BLaER1 treated with 17β-estradiol and CSF1 and Interleukin-3, amounts not matched to agents 10 nM and 100 nM (cell line): ENCODE results near the gene EYS.

Experiments
- H3K27ac ChIP-seq, 11 experiments: shearing (Covaris generic); formaldehyde crosslinking; 2 replicates each; pipeline ENCODE4 v1.8.1; 2022
- H3K27me3 ChIP-seq, 11 experiments: shearing (Covaris generic); formaldehyde crosslinking; 2 replicates each; pipeline ENCODE4 v1.8.1; 2022
- H3K36me3 ChIP-seq, 11 experiments: shearing (Covaris generic); formaldehyde crosslinking; 2 replicates each; pipeline ENCODE4 v1.8.1; 2022
- H3K4me1 ChIP-seq, 10 experiments: shearing (Covaris generic); formaldehyde crosslinking; 2 replicates each; pipeline ENCODE4 v1.8.1; 2022
- H3K4me2 ChIP-seq, 11 experiments: shearing (Covaris generic); formaldehyde crosslinking; 2 replicates each; pipeline ENCODE4 v1.8.1; 2022
- H3K4me3 ChIP-seq, 10 experiments: shearing (Covaris generic); formaldehyde crosslinking; 2 replicates each; pipeline ENCODE4 v1.8.1; 2022
- H3K9ac ChIP-seq, 11 experiments: shearing (Covaris generic); formaldehyde crosslinking; 2 replicates each; pipeline ENCODE4 v1.8.1; 2022
- H3K9me3 ChIP-seq, 11 experiments: shearing (Covaris generic); formaldehyde crosslinking; replicated peaks in 1 of 11; 2 replicates each; pipeline ENCODE4 v1.8.1; 2022
- H4K20me1 ChIP-seq, 11 experiments: shearing (Covaris generic); formaldehyde crosslinking; 2 replicates each; pipeline ENCODE4 v1.8.1; 2022
- Cebpa-rat ChIP-seq, 11 experiments: shearing (Covaris generic); IDR thresholded peaks; 2 replicates each; pipeline ENCODE4 v1.8.1; 2022

The EYS gene

DNA sequence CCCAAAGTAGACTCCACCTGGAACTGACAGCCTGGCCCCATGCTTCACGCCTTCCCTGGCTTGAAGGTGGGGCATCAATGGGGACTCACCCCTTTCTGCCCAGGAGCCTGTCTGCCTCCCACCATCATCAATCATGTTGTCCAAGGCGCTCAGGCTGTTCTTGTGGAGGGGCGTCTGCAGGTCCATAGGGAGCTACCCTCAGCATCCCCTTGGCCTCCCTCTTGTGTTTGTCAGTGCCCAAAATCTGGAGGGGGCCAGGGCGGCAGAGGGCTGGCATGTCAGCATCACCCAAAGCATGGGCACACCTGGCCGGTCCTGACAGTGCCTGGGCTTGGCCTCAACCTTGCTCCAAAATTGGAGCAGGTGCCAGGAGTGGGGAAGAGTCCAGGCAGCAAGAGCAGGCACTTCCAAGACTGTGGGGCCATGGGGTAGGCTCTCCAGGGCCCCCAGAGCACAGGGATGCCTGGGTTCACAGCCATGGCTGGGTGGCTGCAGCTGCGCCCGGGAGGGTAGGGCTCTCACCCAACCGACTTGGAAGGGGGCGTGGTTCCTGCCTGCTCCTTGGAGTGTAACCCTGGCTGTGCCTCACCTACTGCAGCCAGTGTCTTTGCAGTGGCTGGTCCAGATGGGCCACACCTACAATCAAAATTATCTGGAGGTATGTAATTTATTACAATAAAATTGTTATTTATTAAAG is 903.4 kb downstream of the EYS start:
- no peaks in the 10 kb centered on the region for H4K20me1 ChIP-seq
- H3K4me1 ChIP-seq: no peaks in the 10 kb centered on the region
- no peak for TF ChIP-seq Cebpa-rat (IDR thresholded peaks at IDR 0.05)
- H3K9me3 ChIP-seq: peaks cover 0 to 13% (median 6%) of the 10 kb centered on the region in 11 experiments; a peak in 6 of 22 replicates
- no peak overlapping the region for H3K4me2 ChIP-seq
- no peaks in the 10 kb centered on the region for H3K27me3 ChIP-seq
- H3K4me3 ChIP-seq: no peak overlapping the region
- H3K36me3 ChIP-seq: no peaks in the 10 kb centered on the region
- no peak overlapping the region for H3K27ac ChIP-seq
- H3K9ac ChIP-seq: no peak overlapping the region

DNA sequence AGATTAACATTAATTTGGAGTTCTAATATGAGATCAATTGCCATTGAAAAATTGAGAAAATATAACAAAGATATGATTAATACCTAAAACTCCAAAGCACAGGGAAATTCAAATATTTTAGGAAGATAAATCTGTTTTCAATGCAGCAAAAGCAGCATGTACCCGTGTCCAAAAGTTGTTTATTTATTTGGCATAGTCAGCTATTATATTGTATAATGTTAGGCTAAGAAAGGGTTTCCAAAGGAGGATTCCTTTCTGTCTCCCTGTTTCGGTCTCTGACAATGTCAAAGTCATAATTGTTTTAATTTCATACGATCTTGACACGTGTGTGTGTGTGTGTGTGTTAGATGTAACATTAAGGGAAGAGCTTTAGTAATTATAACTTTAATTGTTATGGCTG is 914.5 kb downstream of the EYS start:
- H3K36me3 ChIP-seq: no peaks in the 10 kb centered on the region
- no peak overlapping the region for H3K9ac ChIP-seq
- H3K27me3 ChIP-seq: no peaks in the 10 kb centered on the region
- H3K27ac ChIP-seq: no peak overlapping the region
- no peak overlapping the region for H3K4me3 ChIP-seq
- H3K4me2 ChIP-seq: no peak overlapping the region
- TF ChIP-seq Cebpa-rat (IDR thresholded peaks at IDR 0.05): no peak
- H4K20me1 ChIP-seq: no peaks in the 10 kb centered on the region
- H3K9me3 ChIP-seq: no peaks in the 10 kb centered on the region
- H3K4me1 ChIP-seq: peaks cover 6 to 14% (median 12%) of the 10 kb centered on the region in 10 experiments; a peak in 17 of 20 replicates

DNA sequence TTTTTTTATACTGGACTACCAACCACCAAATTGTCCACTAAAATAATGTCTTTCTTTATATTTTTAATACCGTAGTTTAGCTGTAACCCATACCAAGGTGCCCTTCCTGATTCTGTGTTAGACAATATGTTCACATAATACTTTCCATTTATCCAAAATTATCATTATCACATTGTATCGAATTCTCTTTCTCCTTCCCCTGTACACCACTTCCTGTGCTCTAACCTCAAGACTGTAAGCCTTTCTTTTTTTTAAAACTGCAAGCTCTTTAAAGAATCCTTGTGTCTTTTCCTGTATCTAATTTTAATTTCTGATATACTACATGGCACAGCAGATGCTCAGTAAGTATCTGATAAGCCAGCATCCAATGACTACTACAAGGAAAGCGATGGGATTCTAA is 917.5 kb downstream of the EYS start:
- Histone ChIP-seq H3K4me1 (peaks cover 6 to 14% (median 12%) of the 10 kb centered on the region in 10 experiments; a peak in 17 of 20 replicates), H3K36me3 (no peaks in the 10 kb centered on the region), H4K20me1 (no peaks in the 10 kb centered on the region), H3K9ac (no peak overlapping the region), H3K27me3 (no peaks in the 10 kb centered on the region), H3K4me3 (no peak overlapping the region), H3K27ac (no peak overlapping the region), H3K4me2 (peak overlapping the region; percentile 7 to 57 (median 30); a peak in 16 of 22 replicates), H3K9me3 (no peaks in the 10 kb centered on the region)
- no peak for TF ChIP-seq Cebpa-rat (IDR thresholded peaks at IDR 0.05)

GRCh38 chr6:64786736-64787135 is 920.3 kb downstream of the EYS start:
- H3K36me3 ChIP-seq: no peaks in the 10 kb centered on the region
- no peaks in the 10 kb centered on the region for H3K9me3 ChIP-seq
- H3K4me3 ChIP-seq: no peak overlapping the region
- peaks cover 6 to 14% (median 12%) of the 10 kb centered on the region in 10 experiments; a peak in 17 of 20 replicates for H3K4me1 ChIP-seq
- no peak overlapping the region for H3K27ac ChIP-seq
- H3K9ac ChIP-seq: no peak overlapping the region
- no peaks in the 10 kb centered on the region for H4K20me1 ChIP-seq
- no peak for TF ChIP-seq Cebpa-rat (IDR thresholded peaks at IDR 0.05)
- H3K4me2 ChIP-seq: no peak overlapping the region
- no peaks in the 10 kb centered on the region for H3K27me3 ChIP-seq

- Histone ChIP-seq H3K4me2 (no peak overlapping the region), H3K9me3 (0 out of 22 replicates have a peak, but pooled peaks cover 0 to 3% (median 0%) of the 10 kb centered on the region in 11 experiments), H3K36me3 (no peaks in the 10 kb centered on the region), H4K20me1 (no peaks in the 10 kb centered on the region), H3K9ac (no peak overlapping the region), H3K27me3 (no peaks in the 10 kb centered on the region), H3K27ac (no peak overlapping the region), H3K4me3 (no peak overlapping the region), H3K4me1 (no peaks in the 10 kb centered on the region)
- no peak for TF ChIP-seq Cebpa-rat (IDR thresholded peaks at IDR 0.05)
Observed at GRCh38 chr6:64782877-64783276, 924.1 kb downstream of the EYS start.

GRCh38 chr6:64777941-64778785 is 928.9 kb downstream of the EYS start:
- Histone ChIP-seq H3K9ac (no peak overlapping the region), H3K36me3 (no peaks in the 10 kb centered on the region)
- TF ChIP-seq Cebpa-rat (IDR thresholded peaks at IDR 0.05): no peak

DNA sequence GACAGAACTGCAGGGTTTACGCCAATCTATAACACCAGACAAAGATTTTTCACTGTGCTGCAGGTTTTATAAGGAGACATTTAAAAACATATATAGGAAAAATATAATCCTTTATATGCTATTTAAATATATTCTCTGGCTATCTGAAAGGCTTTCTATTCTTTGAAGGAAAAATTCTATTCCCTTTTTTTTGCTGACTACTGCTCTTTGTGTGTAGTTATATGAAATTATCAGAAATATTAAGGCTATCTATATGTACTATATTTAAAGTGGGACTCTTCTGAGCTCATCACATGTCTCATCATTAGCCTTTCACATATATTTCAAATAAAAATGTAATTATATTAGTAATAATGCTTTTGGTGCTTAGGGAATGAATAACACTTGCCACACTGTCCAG is 930.7 kb downstream of the EYS start:
- no peak overlapping the region for H3K27ac ChIP-seq
- H3K9me3 ChIP-seq: peaks cover 0 to 7% (median 0%) of the 10 kb centered on the region in 11 experiments; a peak in 5 of 22 replicates

More at GRCh38 chr6:64777941-64778785, 928.9 kb downstream of the EYS start:
- peaks cover 0 to 5% (median 0%) of the 10 kb centered on the region in 11 experiments; a peak in 5 of 22 replicates for H3K9me3 ChIP-seq
- no peak overlapping the region for H3K4me3 ChIP-seq
- no peaks in the 10 kb centered on the region for H4K20me1 ChIP-seq
- no peak overlapping the region for H3K27ac ChIP-seq
- H3K4me2 ChIP-seq: no peak overlapping the region
- no peaks in the 10 kb centered on the region for H3K27me3 ChIP-seq
- H3K4me1 ChIP-seq: no peaks in the 10 kb centered on the region

GRCh38 chr6:64774881-64775280 is 932.1 kb downstream of the EYS start:
- H3K4me3 ChIP-seq: no peak overlapping the region
- no peaks in the 10 kb centered on the region for H3K4me1 ChIP-seq
- no peak overlapping the region for H3K4me2 ChIP-seq
- H3K36me3 ChIP-seq: no peaks in the 10 kb centered on the region
- no peak overlapping the region for H3K9ac ChIP-seq
- peaks cover 0 to 7% (median 0%) of the 10 kb centered on the region in 11 experiments; a peak in 5 of 22 replicates for H3K9me3 ChIP-seq
- H3K27me3 ChIP-seq: no peaks in the 10 kb centered on the region
- H4K20me1 ChIP-seq: no peaks in the 10 kb centered on the region
- no peak for TF ChIP-seq Cebpa-rat (IDR thresholded peaks at IDR 0.05)
- no peak overlapping the region for H3K27ac ChIP-seq

More for the DNA sequence above, 930.7 kb downstream of the EYS start:
- no peaks in the 10 kb centered on the region for H3K36me3 ChIP-seq
- no peaks in the 10 kb centered on the region for H3K4me1 ChIP-seq
- no peak overlapping the region for H3K4me2 ChIP-seq
- TF ChIP-seq Cebpa-rat (IDR thresholded peaks at IDR 0.05): no peak
- H3K9ac ChIP-seq: no peak overlapping the region
- no peak overlapping the region for H3K4me3 ChIP-seq
- H3K27me3 ChIP-seq: no peaks in the 10 kb centered on the region
- no peaks in the 10 kb centered on the region for H4K20me1 ChIP-seq

DNA sequence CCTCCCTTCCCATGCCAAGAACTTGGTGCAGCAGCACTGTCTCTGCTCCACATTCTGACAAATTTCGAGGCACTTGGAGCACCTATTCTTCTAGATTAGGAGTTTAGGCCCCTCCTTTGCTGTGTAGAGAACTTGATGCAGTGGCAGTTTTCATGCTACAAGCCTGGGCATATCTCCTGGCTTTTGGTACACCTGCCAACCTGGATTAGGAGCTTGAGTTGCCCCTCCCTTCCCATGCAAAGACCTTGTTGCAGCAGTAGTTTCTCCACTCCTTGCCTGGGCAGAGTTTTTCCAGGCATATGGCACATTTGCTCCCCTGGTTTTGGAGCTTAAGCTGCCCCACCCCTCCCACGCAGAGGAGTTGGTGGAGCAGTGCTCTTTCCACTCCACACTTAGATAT is 956.1 kb downstream of the EYS start:
- no peaks in the 10 kb centered on the region for H3K27me3 ChIP-seq
- no peaks in the 10 kb centered on the region for H3K9me3 ChIP-seq
- H3K4me2 ChIP-seq: no peak overlapping the region
- no peak overlapping the region for H3K27ac ChIP-seq
- H3K4me3 ChIP-seq: no peak overlapping the region
- H3K36me3 ChIP-seq: no peaks in the 10 kb centered on the region
- H3K9ac ChIP-seq: no peak overlapping the region
- no peaks in the 10 kb centered on the region for H4K20me1 ChIP-seq
- TF ChIP-seq Cebpa-rat (IDR thresholded peaks at IDR 0.05): no peak
- no peaks in the 10 kb centered on the region for H3K4me1 ChIP-seq
